Upper lobe of right lung (tissue), 1 donor: ENCODE results near the gene TP53AIP1. TPM values are rescaled to one million over a fixed set of nuclear protein-coding genes. Genes with fewer than 3 reads are reported as not detected.

Experiments used
- ATAC-seq: fragments of 200-7000 bp; cut with Tn5 transposase; one replicate; pipeline ENCODE4 v1.9.1; 2020; ENCODE audit warnings: mild to moderate bottlenecking, moderate library complexity
- DNase-seq: peaks from one replicate; pipeline ENCODE4 v3.0.0-alpha.2; 2020
- H3K27ac ChIP-seq: fragments of 200-600 bp; one replicate; pipeline ENCODE4 v1.8.0; 2022
- H3K27me3 ChIP-seq: fragments of 200-600 bp; one replicate; pipeline ENCODE4 v1.8.0; 2022; ENCODE audit warnings: mild to moderate bottlenecking
- H3K36me3 ChIP-seq: fragments of 200-600 bp; one replicate; pipeline ENCODE4 v1.8.0; 2022
- H3K4me1 ChIP-seq: fragments of 200-600 bp; one replicate; pipeline ENCODE4 v1.8.0; 2022
- H3K4me3 ChIP-seq: fragments of 200-600 bp; one replicate; pipeline ENCODE4 v1.8.0; 2022; ENCODE audit warnings: mild to moderate bottlenecking
- H3K9me3 ChIP-seq: fragments of 200-600 bp; one replicate; pipeline ENCODE4 v1.8.0; 2022
- intact Hi-C: fragments of 100-400 bp; cut with DNase I; formaldehyde crosslinking; loops from one replicate; pipeline ENCODE4 v1.11.0; 2022
- total RNA-seq: library from RNA; stranded (reverse); fragmentation: NEBNext Ultra II Directional; extraction: Animal tissue kit (Norgen Biotek cat#: 25700); gene quantifications from one replicate; pipeline ENCODE4 v1.2.1, GENCODE V29; 2021
- TF ChIP-seq, protein P1 (sequence below): fragments of 200-600 bp; IDR thresholded peaks from one replicate; pipeline ENCODE4 v1.8.0; 2022; ENCODE audit warnings: antibody characterized with exemption
- donor health status: DM: no; HTN: yes; CAD: no; lungs with severe emphysema.

The TP53AIP1 gene
- total RNA-seq, 1 donor from 2014 or later = not detected

- TF ChIP-seq, protein P1, sequence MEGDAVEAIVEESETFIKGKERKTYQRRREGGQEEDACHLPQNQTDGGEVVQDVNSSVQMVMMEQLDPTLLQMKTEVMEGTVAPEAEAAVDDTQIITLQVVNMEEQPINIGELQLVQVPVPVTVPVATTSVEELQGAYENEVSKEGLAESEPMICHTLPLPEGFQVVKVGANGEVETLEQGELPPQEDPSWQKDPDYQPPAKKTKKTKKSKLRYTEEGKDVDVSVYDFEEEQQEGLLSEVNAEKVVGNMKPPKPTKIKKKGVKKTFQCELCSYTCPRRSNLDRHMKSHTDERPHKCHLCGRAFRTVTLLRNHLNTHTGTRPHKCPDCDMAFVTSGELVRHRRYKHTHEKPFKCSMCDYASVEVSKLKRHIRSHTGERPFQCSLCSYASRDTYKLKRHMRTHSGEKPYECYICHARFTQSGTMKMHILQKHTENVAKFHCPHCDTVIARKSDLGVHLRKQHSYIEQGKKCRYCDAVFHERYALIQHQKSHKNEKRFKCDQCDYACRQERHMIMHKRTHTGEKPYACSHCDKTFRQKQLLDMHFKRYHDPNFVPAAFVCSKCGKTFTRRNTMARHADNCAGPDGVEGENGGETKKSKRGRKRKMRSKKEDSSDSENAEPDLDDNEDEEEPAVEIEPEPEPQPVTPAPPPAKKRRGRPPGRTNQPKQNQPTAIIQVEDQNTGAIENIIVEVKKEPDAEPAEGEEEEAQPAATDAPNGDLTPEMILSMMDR = no peak
- no peak overlapping the region for H3K27ac ChIP-seq
- intact Hi-C loops = no loop called here
- ATAC-seq (no peak), DNase-seq (peak; percentile 10)
- peaks cover 3% of the 10 kb centered on the region for H3K27me3 ChIP-seq
- H3K4me1 ChIP-seq = no peaks in the 10 kb centered on the region
- H3K36me3 ChIP-seq = no peaks in the 10 kb centered on the region
- no peaks in the 10 kb centered on the region for H3K9me3 ChIP-seq
- no peak overlapping the region for H3K4me3 ChIP-seq
Measured at GRCh38 chr11:128928400-128928799, 14.3 kb downstream of the TP53AIP1 start.

- Histone ChIP-seq H3K9me3 (no peaks in the 10 kb centered on the region), H3K27me3 (peaks cover 3% of the 10 kb centered on the region), H3K27ac (no peak overlapping the region), H3K4me1 (no peaks in the 10 kb centered on the region), H3K36me3 (no peaks in the 10 kb centered on the region), H3K4me3 (no peak overlapping the region)
- ATAC-seq (no peak), DNase-seq (peak; percentile 62)
- TF ChIP-seq, protein P1 = no peak
- intact Hi-C loops = no loop called here
Measured at GRCh38 chr11:128927683-128928336, 14.9 kb downstream of the TP53AIP1 start.

DNA sequence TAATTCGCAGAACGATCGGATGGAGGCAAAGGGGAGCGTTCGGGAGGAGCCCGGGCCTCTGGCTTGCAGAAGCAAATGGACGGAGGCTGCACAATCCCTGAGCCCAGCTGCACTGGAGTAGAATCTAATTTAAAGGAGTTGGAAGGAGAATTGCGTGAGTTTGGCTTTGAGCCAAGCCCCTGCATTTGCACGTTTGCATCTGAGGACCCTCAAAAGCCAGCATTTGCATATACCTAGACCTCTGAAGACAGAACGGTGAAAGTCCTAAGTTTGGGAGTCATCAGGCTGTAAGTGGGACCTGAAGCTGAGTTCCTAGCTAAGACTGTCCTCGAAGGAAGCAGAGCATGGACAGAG, 15.6 kb downstream of the TP53AIP1 start:
- ATAC-seq (no peak), DNase-seq (no peak)
- H3K4me1 ChIP-seq = no peaks in the 10 kb centered on the region
- H3K27ac ChIP-seq = no peak overlapping the region
- H3K4me3 ChIP-seq = no peak overlapping the region
- TF ChIP-seq, protein P1 = no peak
- intact Hi-C loops = no loop called here
- H3K36me3 ChIP-seq = no peaks in the 10 kb centered on the region
- no peaks in the 10 kb centered on the region for H3K9me3 ChIP-seq
- H3K27me3 ChIP-seq = peaks cover 3% of the 10 kb centered on the region

DNA sequence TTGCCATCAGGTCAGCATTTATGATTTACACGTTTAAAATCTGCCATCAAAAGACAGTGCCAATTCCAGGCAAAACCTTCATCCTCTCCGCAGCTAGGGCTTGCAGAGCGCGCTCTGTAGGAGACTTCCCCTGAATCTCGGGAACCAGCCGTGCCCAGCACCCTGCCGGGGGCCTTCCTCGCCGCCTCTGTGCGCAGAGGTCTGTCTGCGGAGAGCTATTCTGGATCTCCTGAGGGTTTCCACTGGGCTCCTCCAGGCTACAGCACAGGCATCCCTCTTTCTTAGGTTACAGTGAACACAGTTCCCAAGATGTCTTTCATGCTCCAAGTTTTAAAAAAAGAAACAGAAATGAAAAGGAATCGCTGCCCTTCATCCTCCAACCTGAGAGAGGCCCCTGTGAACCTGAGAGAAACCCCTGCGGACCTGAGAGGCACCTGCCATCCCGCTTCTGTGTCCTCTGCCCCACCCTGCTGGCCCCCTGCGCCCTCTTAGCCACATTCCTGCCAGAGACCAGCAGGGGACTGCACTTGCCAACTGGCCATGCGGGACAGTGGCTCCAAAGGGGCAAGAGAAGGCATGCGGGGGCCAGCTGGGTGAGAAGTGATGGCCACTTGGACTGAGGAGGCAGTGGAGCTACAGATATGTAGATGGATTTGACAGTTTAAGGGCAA, 16.1 kb downstream of the TP53AIP1 start:
- Histone ChIP-seq H3K4me3 (no peak overlapping the region), H3K4me1 (no peaks in the 10 kb centered on the region), H3K36me3 (no peaks in the 10 kb centered on the region), H3K27me3 (peaks cover 3% of the 10 kb centered on the region), H3K9me3 (no peaks in the 10 kb centered on the region), H3K27ac (no peak overlapping the region)
- ATAC-seq = no peak
- TF ChIP-seq, protein P1 = no peak
- intact Hi-C loops = no loop called here
- no peak for DNase-seq

DNA sequence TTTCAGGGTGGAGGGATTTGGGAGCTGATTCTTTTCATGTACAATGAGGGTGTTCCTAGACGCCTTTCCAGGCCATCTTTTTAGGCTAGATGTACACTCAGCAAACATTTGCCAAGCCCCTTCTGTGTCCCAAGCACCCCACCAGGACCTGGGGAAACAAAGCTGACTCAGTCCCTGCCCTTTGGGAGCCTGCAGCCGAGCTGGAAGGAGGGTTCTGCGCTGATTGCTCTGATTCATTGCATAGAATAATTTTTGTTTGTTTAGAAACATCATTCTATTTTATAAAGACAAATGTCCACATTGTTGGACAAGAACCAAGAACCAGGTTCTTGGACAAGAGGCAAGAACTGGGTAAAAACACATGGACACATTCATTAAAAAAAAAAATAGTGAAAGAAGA, 16.7 kb downstream of the TP53AIP1 start:
- H3K4me1 ChIP-seq = no peaks in the 10 kb centered on the region
- no peak for DNase-seq
- TF ChIP-seq, protein P1 = no peak
- no peak for ATAC-seq
- H3K27me3 ChIP-seq = peaks cover 3% of the 10 kb centered on the region
- H3K36me3 ChIP-seq = no peaks in the 10 kb centered on the region
- H3K4me3 ChIP-seq = no peak overlapping the region
- H3K9me3 ChIP-seq = no peaks in the 10 kb centered on the region
- no peak overlapping the region for H3K27ac ChIP-seq
- intact Hi-C loops = no loop called here
